Neuronal stem cell (in vitro differentiated cells): ENCODE results near the gene ACAT2.
"Not testable (repeated sequence)": the region's sequence is repeated elsewhere in the genome, so short reads cannot be mapped to it uniquely, and the experiment has no call there.

Experiments used
- DNase-seq: peaks from one replicate; pipeline ENCODE4 v3.0.0-alpha.2; 2013; ENCODE audit warnings: low spot score
- H2AFZ ChIP-seq: one replicate; pipeline ENCODE4 v1.6.1; 2013; ENCODE audit warnings: mild to moderate bottlenecking, low read length, inconsistent platforms
- H2AK5ac ChIP-seq: 2 replicates; pipeline ENCODE4 v1.6.1; 2013; ENCODE audit warnings: low read depth, mild to moderate bottlenecking, inconsistent platforms, low read length, moderate library complexity, mixed read lengths
- H2BK120ac ChIP-seq: 2 replicates; pipeline ENCODE4 v1.6.1; 2013; ENCODE audit warnings: low read depth, mild to moderate bottlenecking, inconsistent platforms, low read length, moderate library complexity, mixed read lengths
- H2BK12ac ChIP-seq: one replicate; pipeline ENCODE4 v1.6.1; 2013; ENCODE audit warnings: low read length, inconsistent platforms
- H2BK15ac ChIP-seq: 2 replicates; pipeline ENCODE4 v1.6.1; 2013; ENCODE audit warnings: mild to moderate bottlenecking, low read length, inconsistent platforms, mixed read lengths
- H2BK5ac ChIP-seq: one replicate; pipeline ENCODE4 v1.6.1; 2013; ENCODE audit warnings: inconsistent platforms, mild to moderate bottlenecking, low read length, moderate library complexity
- H3K14ac ChIP-seq: one replicate; pipeline ENCODE4 v1.6.1; 2013; ENCODE audit warnings: low read length, inconsistent platforms
- H3K18ac ChIP-seq: 2 replicates; pipeline ENCODE4 v1.6.1; 2013; ENCODE audit warnings: low read length, inconsistent platforms
- H3K23ac ChIP-seq: 2 replicates; pipeline ENCODE4 v1.6.1; 2013; ENCODE audit warnings: low read depth, mild to moderate bottlenecking, mixed read lengths, low read length, inconsistent platforms; ENCODE audit not compliant: poor library complexity
- H3K27ac ChIP-seq: replicated peaks from 3 replicates; pipeline ENCODE4 v1.5.1; 2013; ENCODE audit warnings: low read length, inconsistent platforms
- H3K27me3 ChIP-seq, 3 experiments: 2 replicates each; pipeline ENCODE4 v1.6.1; 2013; ENCODE audit warnings: low read length in 3 of 3, mild to moderate bottlenecking in 2 of 3, inconsistent platforms in 1 of 3, low read depth in 1 of 3, mixed read lengths in 1 of 3, moderate library complexity in 1 of 3; ENCODE audit not compliant: control insufficient read depth in 3 of 3, insufficient read depth in 3 of 3
- H3K36me3 ChIP-seq, 2 donors: replicated peaks in 1 of 2; 2 replicates each; pipeline ENCODE4 v1.6.1; 2013; ENCODE audit warnings: low read length in 2 of 2; ENCODE audit not compliant: control insufficient read depth in 2 of 2, insufficient read depth in 2 of 2
- H3K4ac ChIP-seq: 2 replicates; pipeline ENCODE4 v1.6.1; 2013; ENCODE audit warnings: inconsistent platforms, mild to moderate bottlenecking, low read length, moderate library complexity
- H3K4me1 ChIP-seq, 2 donors: 1 replicate in 1 of 2; 2 replicates in 1 of 2; pipeline ENCODE4 v1.6.1; 2013; ENCODE audit warnings: low read length in 2 of 2, low read depth in 1 of 2; ENCODE audit not compliant: control insufficient read depth in 2 of 2, insufficient read depth in 1 of 2
- H3K4me2 ChIP-seq: one replicate; pipeline ENCODE4 v1.6.1; 2013; ENCODE audit warnings: mild to moderate bottlenecking, low read length, inconsistent platforms; ENCODE audit not compliant: insufficient read depth, poor library complexity, severe bottlenecking
- H3K4me3 ChIP-seq, 2 donors: 2 replicates each; pipeline ENCODE4 v1.5.1; 2013; ENCODE audit warnings: low read length in 2 of 2, mild to moderate bottlenecking in 2 of 2, inconsistent platforms in 1 of 2, moderate library complexity in 1 of 2
- H3K79me1 ChIP-seq: one replicate; pipeline ENCODE4 v1.6.1; 2013; ENCODE audit warnings: low read depth, mild to moderate bottlenecking, inconsistent platforms, low read length, moderate library complexity
- H3K9ac ChIP-seq: one replicate; pipeline ENCODE4 v1.6.1; 2013; ENCODE audit warnings: mild to moderate bottlenecking, low read depth, low read length, inconsistent platforms; ENCODE audit not compliant: poor library complexity
- H3K9me3 ChIP-seq, 2 donors: replicated peaks in 1 of 2; 2 replicates each; pipeline versions ENCODE3 to v1.6.1; 2013; ENCODE audit warnings: low read length in 2 of 2, mild to moderate bottlenecking in 2 of 2, inconsistent platforms in 1 of 2, low read depth in 1 of 2, mixed read lengths in 1 of 2, moderate library complexity in 1 of 2; ENCODE audit not compliant: control insufficient read depth in 2 of 2, insufficient read depth in 1 of 2
- H4K8ac ChIP-seq: one replicate; pipeline ENCODE4 v1.6.1; 2013; ENCODE audit warnings: low read depth, mild to moderate bottlenecking, inconsistent platforms, low read length, moderate library complexity
- H4K91ac ChIP-seq: one replicate; pipeline ENCODE4 v1.6.1; 2013; ENCODE audit warnings: low read length, low read depth, mild to moderate bottlenecking, inconsistent platforms; ENCODE audit not compliant: poor library complexity
- WGBS, 2 donors: extraction: QIAGEN DNeasy Blood & Tissue Kit; methylation state at CpG; one replicate each; pipeline ENCODE4 v1.1.7; 2013; ENCODE audit warnings: missing lambda C conversion rate in 2 of 2, mixed read lengths in 1 of 2; ENCODE audit not compliant: insufficient read length in 2 of 2, insufficient replicate concordance in 1 of 2; ENCODE audit errors: extremely low coverage in 2 of 2; 5-methylcytosine and 5-hydroxymethylcytosine counted together

The ACAT2 gene

GRCh38 chr6:159790149-159790955, 28.5 kb downstream of the ACAT2 start, which contains the start of gene MRPL18:
MRPL18 (plus strand) TSS chr6:159790467; CDS start chr6:159790588, 121 bp downstream.
- H2BK12ac ChIP-seq = no peak within 1 kb of the TSS
- peak; percentile 92 for DNase-seq
- H3K4me1 ChIP-seq = peaks cover 6 to 15% of the 10 kb centered on the region in 2 donors
- no CpG with 5 or more reads among the region's 56 CpGs for WGBS, 2 donors
- peak within 1 kb of the TSS; percentile 98 for H2BK5ac ChIP-seq
- peak within 1 kb of the TSS; percentile 77 for H3K4me2 ChIP-seq
- H3K23ac ChIP-seq = peak within 1 kb of the TSS; percentile 99
- peak within 1 kb of the TSS; percentile 91 for H2AFZ ChIP-seq
- H3K9ac ChIP-seq = peak within 1 kb of the TSS; percentile 100
- H2BK15ac ChIP-seq = peak within 1 kb of the TSS; percentile 89
- H4K8ac ChIP-seq = no peak within 1 kb of the TSS
- H3K9me3 ChIP-seq = no peaks in the 10 kb centered on the region
- H3K27me3 ChIP-seq = no peaks in the 10 kb centered on the region
- H3K36me3 ChIP-seq = peaks cover 6 to 71% of the 10 kb centered on the region in 2 donors
- peak within 1 kb of the TSS; percentile 89 to 100 for H3K4me3 ChIP-seq
- peak within 1 kb of the TSS; percentile 94 for H3K14ac ChIP-seq
- peak within 1 kb of the TSS; percentile 99 for H3K18ac ChIP-seq
- H3K4ac ChIP-seq = peak within 1 kb of the TSS; percentile 89
- H3K79me1 ChIP-seq = peaks cover 10% of the 10 kb centered on the region
- peak within 1 kb of the TSS; percentile 24 for H4K91ac ChIP-seq
- peak within 1 kb of the TSS; percentile 86 for H3K27ac ChIP-seq
- H2BK120ac ChIP-seq = no peak within 1 kb of the TSS
- H2AK5ac ChIP-seq = peak within 1 kb of the TSS; percentile 99

GRCh38 chr6:159790956-159791598, 29.2 kb downstream of the ACAT2 start:
- Histone ChIP-seq H3K4me3 (peak overlapping the region; percentile 89 to 100), H2AK5ac (no peak overlapping the region), H3K23ac (no peak overlapping the region), H3K79me1 (peaks cover 10% of the 10 kb centered on the region), H3K9me3 (no peaks in the 10 kb centered on the region), H3K9ac (peak overlapping the region; percentile 33), H3K14ac (no peak overlapping the region), H2AFZ (peak overlapping the region; percentile 91), H4K8ac (no peak overlapping the region), H3K4ac (no peak overlapping the region), H2BK5ac (no peak overlapping the region), H3K27ac (no peak overlapping the region), H3K4me1 (peaks cover 6 to 15% of the 10 kb centered on the region in 2 donors), H3K36me3 (peaks cover 5 to 69% of the 10 kb centered on the region in 2 donors), H3K4me2 (peak overlapping the region; percentile 51), H2BK120ac (no peak overlapping the region), H4K91ac (no peak overlapping the region), H3K18ac (no peak overlapping the region), H2BK12ac (no peak overlapping the region), H3K27me3 (no peaks in the 10 kb centered on the region), H2BK15ac (no peak overlapping the region)
- WGBS, 2 donors = no CpG with 5 or more reads among the region's 18 CpGs
- DNase-seq = no peak

GRCh38 chr6:159794976-159795375, 33.1 kb downstream of the ACAT2 start:
- H3K79me1 ChIP-seq, H3K4ac ChIP-seq, H4K8ac ChIP-seq, H3K9me3 ChIP-seq, H2AK5ac ChIP-seq, H3K27me3 ChIP-seq, H3K23ac ChIP-seq, H3K4me3 ChIP-seq, H3K9ac ChIP-seq, H2BK15ac ChIP-seq, H2AFZ ChIP-seq, H3K14ac ChIP-seq, H2BK5ac ChIP-seq, H3K27ac ChIP-seq, H3K4me2 ChIP-seq, DNase-seq, H3K4me1 ChIP-seq, H2BK120ac ChIP-seq, H3K18ac ChIP-seq, H4K91ac ChIP-seq, H2BK12ac ChIP-seq: not testable (repeated sequence)
- WGBS, 2 donors = no CpG with 5 or more reads among the region's 8 CpGs
- peaks cover 17 to 83% of the 10 kb centered on the region in 2 donors for H3K36me3 ChIP-seq

GRCh38 chr6:159797554-159797953, 35.7 kb downstream of the ACAT2 start:
- H3K9me3 ChIP-seq = no peaks in the 10 kb centered on the region
- no peak overlapping the region for H4K8ac ChIP-seq
- H3K27ac ChIP-seq = no peak overlapping the region
- no peaks in the 10 kb centered on the region for H3K27me3 ChIP-seq
- H3K4me2 ChIP-seq = no peak overlapping the region
- peaks cover 16 to 67% of the 10 kb centered on the region in 2 donors for H3K36me3 ChIP-seq
- H4K91ac ChIP-seq = no peak overlapping the region
- peaks cover 1% of the 10 kb centered on the region for H3K79me1 ChIP-seq
- no peak for DNase-seq
- no peak overlapping the region for H2BK15ac ChIP-seq
- no peak overlapping the region for H3K18ac ChIP-seq
- H2BK5ac ChIP-seq = no peak overlapping the region
- H3K23ac ChIP-seq = no peak overlapping the region
- no CpG with 5 or more reads among the region's 1 CpG for WGBS, 2 donors
- no peak overlapping the region for H2AFZ ChIP-seq
- H3K14ac ChIP-seq = no peak overlapping the region
- no peak overlapping the region for H3K4me3 ChIP-seq
- no peak overlapping the region for H2AK5ac ChIP-seq
- H2BK12ac ChIP-seq = no peak overlapping the region
- H3K9ac ChIP-seq = no peak overlapping the region
- no peaks in the 10 kb centered on the region for H3K4me1 ChIP-seq
- H3K4ac ChIP-seq = no peak overlapping the region
- H2BK120ac ChIP-seq = no peak overlapping the region
